Measurements from ENCODE around the gene RALY. TPM values are rescaled to one million over a fixed set of nuclear protein-coding genes. Genes with fewer than 3 reads are reported as not detected.

RALY gene
- polyA plus RNA-seq (ENCODE audit: insufficient read length in 4 of 4) = 100 to 1,000 TPM; 152 to 217 (median 178) TPM

GRCh38 chr20:33993576-33994221, at the start of gene RALY:
RALY (plus strand) TSS chr20:33993911; CDS start chr20:34072075, 78,164 bp downstream.
- peak in 1 of 4 donors; percentile 11 for DNase-seq (ENCODE audit: low read depth in 4 of 4, low spot score in 2 of 4)

GRCh38 chr20:33944914-33945313, 48.8 kb upstream of the RALY start:
- no peak for DNase-seq (ENCODE audit: low read depth in 4 of 4, low spot score in 2 of 4)

GRCh38 chr20:33945391-33946081, 48.2 kb upstream of the RALY start:
- DNase-seq (ENCODE audit: low read depth in 4 of 4, low spot score in 2 of 4) = no peak

- no peak for DNase-seq (ENCODE audit: low read depth in 4 of 4, low spot score in 2 of 4)
Observed at GRCh38 chr20:33947709-33948295, 45.9 kb upstream of the RALY start.

- no peak for DNase-seq (ENCODE audit: low read depth in 4 of 4, low spot score in 2 of 4)
Observed at GRCh38 chr20:33948480-33948879, 45.2 kb upstream of the RALY start.

GRCh38 chr20:33951171-33951570, 42.5 kb upstream of the RALY start:
- DNase-seq (ENCODE audit: low read depth in 4 of 4, low spot score in 2 of 4) = no peak

- no peak for DNase-seq (ENCODE audit: low read depth in 4 of 4, low spot score in 2 of 4)
Observed at GRCh38 chr20:33954504-33954903, 39.2 kb upstream of the RALY start.

- no peak for DNase-seq (ENCODE audit: low read depth in 4 of 4, low spot score in 2 of 4)
Observed at GRCh38 chr20:33963751-33964150, 30.0 kb upstream of the RALY start.

GRCh38 chr20:33964441-33964840, 29.3 kb upstream of the RALY start:
- DNase-seq (ENCODE audit: low read depth in 4 of 4, low spot score in 2 of 4) = no peak

- DNase-seq (ENCODE audit: low read depth in 4 of 4, low spot score in 2 of 4) = no peak
Observed at GRCh38 chr20:33967126-33967525, 26.6 kb upstream of the RALY start.

GRCh38 chr20:33969563-33969962, 24.1 kb upstream of the RALY start:
- DNase-seq (ENCODE audit: low read depth in 4 of 4, low spot score in 2 of 4) = no peak

- no peak for DNase-seq (ENCODE audit: low read depth in 4 of 4, low spot score in 2 of 4)
Observed at GRCh38 chr20:33970229-33970628, 23.5 kb upstream of the RALY start.

- DNase-seq (ENCODE audit: low read depth in 4 of 4, low spot score in 2 of 4) = no peak
Observed at GRCh38 chr20:33971147-33971975, 22.4 kb upstream of the RALY start.

GRCh38 chr20:33976959-33977358, 16.8 kb upstream of the RALY start:
- DNase-seq (ENCODE audit: low read depth in 4 of 4, low spot score in 2 of 4) = no peak

- DNase-seq (ENCODE audit: low read depth in 4 of 4, low spot score in 2 of 4) = no peak
Observed at GRCh38 chr20:33977535-33977934, 16.2 kb upstream of the RALY start.

- DNase-seq (ENCODE audit: low read depth in 4 of 4, low spot score in 2 of 4) = no peak
Observed at GRCh38 chr20:33979094-33979493, 14.6 kb upstream of the RALY start.

GRCh38 chr20:33981347-33981746, 12.4 kb upstream of the RALY start:
- DNase-seq (ENCODE audit: low read depth in 4 of 4, low spot score in 2 of 4) = no peak

- DNase-seq (ENCODE audit: low read depth in 4 of 4, low spot score in 2 of 4) = no peak
Observed at GRCh38 chr20:33981964-33982363, 11.7 kb upstream of the RALY start.

- DNase-seq (ENCODE audit: low read depth in 4 of 4, low spot score in 2 of 4) = no peak
Observed at GRCh38 chr20:33983371-33983770, 10.3 kb upstream of the RALY start.

- DNase-seq (ENCODE audit: low read depth in 4 of 4, low spot score in 2 of 4) = no peak
Observed at GRCh38 chr20:33984182-33984719, 9.5 kb upstream of the RALY start.

- DNase-seq (ENCODE audit: low read depth in 4 of 4, low spot score in 2 of 4) = no peak
Observed at GRCh38 chr20:33985280-33985679, 8.4 kb upstream of the RALY start.

Measured in left renal cortex interstitium (tissue), 4 donors.